GM12872 (cell line): ENCODE measurements around the gene HABP2.

Source experiments
- CTCF ChIP-seq: IDR thresholded peaks from 3 replicates; pipeline ENCODE4 v1.5.1; 2011; ENCODE audit warnings: low read depth, mild to moderate bottlenecking, low read length, moderate library complexity; ENCODE audit not compliant: insufficient read depth

The HABP2 gene

GRCh38 chr10:113537672-113538071 lies 15.2 kb upstream of the HABP2 start:
- no peak for TF ChIP-seq CTCF

- no peak for TF ChIP-seq CTCF
Observed at GRCh38 chr10:113538151-113538550, 14.7 kb upstream of the HABP2 start.

GRCh38 chr10:113539789-113540188 lies 13.1 kb upstream of the HABP2 start:
- TF ChIP-seq CTCF, result no peak

- no peak for TF ChIP-seq CTCF
Observed at GRCh38 chr10:113540845-113541548, 11.9 kb upstream of the HABP2 start.

GRCh38 chr10:113541549-113541927 lies 11.3 kb upstream of the HABP2 start:
- TF ChIP-seq CTCF, result no peak

GRCh38 chr10:113543107-113543955 lies 9.5 kb upstream of the HABP2 start:
- TF ChIP-seq CTCF, result no peak

- TF ChIP-seq CTCF, result no peak
Observed at GRCh38 chr10:113544392-113544791, 8.5 kb upstream of the HABP2 start.
